Body of pancreas (tissue), 4 donors: Measurements from ENCODE around the gene DPYD.

ENCODE experiments used
- CTCF ChIP-seq, 7 experiments: fragments of 450-650 bp in 4 of 7; fragments of 200-600 bp in 3 of 7; sonication (generic) in 3 of 7; IDR thresholded peaks; one replicate each; pipeline ENCODE4 v1.5.1; 2016 to 2019; ENCODE audit warnings: antibody characterized with exemption in 7 of 7
- POLR2A ChIP-seq, 3 donors: fragments of 450-650 bp; IDR thresholded peaks; one replicate each; pipeline ENCODE4 v1.6.1; 2016; ENCODE audit warnings: antibody characterized with exemption in 3 of 3, mild to moderate bottlenecking in 2 of 3

GRCh38 chr1:97610102-97610501 lies 310.7 kb downstream of the DPYD start:
- no peak for TF ChIP-seq POLR2A (IDR thresholded peaks at IDR 0.05)
- TF ChIP-seq CTCF (IDR thresholded peaks at IDR 0.05), result no peak
